ENCODE measurements around the gene KCNJ6. TPM values are rescaled to one million over a fixed set of nuclear protein-coding genes. Genes with fewer than 3 reads are reported as not detected.

The KCNJ6 gene
- total RNA-seq, 1 experiment from 2014 or later, result 1.2 TPM

DNA sequence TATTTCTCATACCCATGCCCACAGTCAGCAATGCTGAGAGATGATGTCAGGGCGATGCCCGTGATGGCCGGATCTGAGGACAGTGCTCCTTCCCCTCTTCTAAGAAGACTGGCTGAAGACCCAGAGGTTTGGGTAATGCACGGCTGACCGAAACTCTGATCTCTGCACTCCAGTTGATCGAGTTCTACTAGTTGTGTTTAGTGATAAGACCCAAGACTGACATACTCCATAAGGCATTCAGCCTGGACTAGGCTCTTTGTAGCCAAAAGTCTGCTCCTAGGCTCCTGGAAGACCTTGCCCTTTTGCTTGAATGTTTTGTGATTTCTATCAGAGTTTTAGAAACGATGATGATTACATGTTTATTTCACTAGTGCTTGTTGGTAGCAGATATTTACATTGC, 298.2 kb downstream of the KCNJ6 start:
- H3K9me3 Mint-ChIP-seq, result peaks cover 7 to 13% of the 10 kb centered on the region in 2 experiments
- no peak overlapping the region for H4K8ac ChIP-seq (replicated peaks; ENCODE audit: insufficient read length, low read depth, low read length)
- H3K4me3 Mint-ChIP-seq, result no peak overlapping the region
- H3K9me3 ChIP-seq (ENCODE audit: control insufficient read depth, low read depth, low read length), result no peaks in the 10 kb centered on the region
- no peak overlapping the region for H2BK20ac ChIP-seq (ENCODE audit: low read depth, low read length, poor library complexity, severe bottlenecking)
- H4K20me1 ChIP-seq (ENCODE audit: control insufficient read depth, insufficient read depth, insufficient read length), result no peaks in the 10 kb centered on the region
- H3K56ac ChIP-seq (ENCODE audit: insufficient read length, low read depth, low read length), result no peak overlapping the region
- DNase-seq, result no peak
- no peak overlapping the region for H4K5ac ChIP-seq (ENCODE audit: insufficient read length, low read depth, low read length)
- H2BK12ac ChIP-seq (ENCODE audit: insufficient read length, low read depth, low read length), result no peak overlapping the region
- no peaks in the 10 kb centered on the region for H3K4me1 ChIP-seq (ENCODE audit: insufficient read depth, low read length)
- H3K14ac ChIP-seq (ENCODE audit: insufficient read depth, low read length), result no peak overlapping the region
- no peaks in the 10 kb centered on the region for H3K27me3 ChIP-seq (ENCODE audit: insufficient read depth, low read length)
- no peak overlapping the region for H3K9ac ChIP-seq (ENCODE audit: extremely low read depth, insufficient read length, low read length)
- WGBS (ENCODE audit: extremely low coverage, insufficient read length, low lambda C conversion rate), result no CpG with 5 or more reads among the region's 7 CpGs
- no peak overlapping the region for H3K27ac ChIP-seq (ENCODE audit: insufficient read length, low read depth, low read length)
- H3K79me2 ChIP-seq (ENCODE audit: insufficient read depth, low read length), result no peaks in the 10 kb centered on the region
- H3K4me1 Mint-ChIP-seq, result peaks cover under 1 to 4% of the 10 kb centered on the region in 2 experiments; a peak in 3 of 4 replicates
- no peak overlapping the region for H2AFZ ChIP-seq (ENCODE audit: low read length)
- H3K36me3 Mint-ChIP-seq (ENCODE audit: insufficient read depth in 1 of 3, low read depth in 3 of 3), result peaks cover 0 to 10% (median 10%) of the 10 kb centered on the region in 3 experiments; a peak in 4 of 7 replicates
- H3T11ph ChIP-seq (ENCODE audit: low read length), result no peak overlapping the region
- no peak overlapping the region for H4K91ac ChIP-seq (ENCODE audit: insufficient read length, low read depth, low read length)
- no peak overlapping the region for H3K4ac ChIP-seq (ENCODE audit: low read depth, low read length)
- H3K79me1 ChIP-seq (ENCODE audit: insufficient read depth, low read depth, low read length, poor library complexity, severe bottlenecking), result no peaks in the 10 kb centered on the region
- no peak overlapping the region for H2BK120ac ChIP-seq (ENCODE audit: low read depth, low read length, poor library complexity, severe bottlenecking)
- H3K4me2 ChIP-seq (ENCODE audit: insufficient read depth, insufficient read length, low read length), result no peak overlapping the region
- TF ChIP-seq CTCF (conservative IDR thresholded peaks at IDR 0.05), result no peak
- H2BK15ac ChIP-seq (ENCODE audit: low read depth, low read length), result no peak overlapping the region
- no peak overlapping the region for H2AK5ac ChIP-seq (ENCODE audit: insufficient read length, low read length)
- H3K27me3 Mint-ChIP-seq (ENCODE audit: low read depth), result no peaks in the 10 kb centered on the region
- H2BK5ac ChIP-seq (ENCODE audit: insufficient read length, low read length), result no peak overlapping the region
- no peak overlapping the region for H3K18ac ChIP-seq (ENCODE audit: insufficient read length, low read depth, low read length)
- no peak overlapping the region for H3K27ac Mint-ChIP-seq
- H3K23me2 ChIP-seq (ENCODE audit: insufficient read length, low read depth, low read length, poor library complexity, severe bottlenecking), result no peaks in the 10 kb centered on the region
- H3K23ac ChIP-seq (ENCODE audit: insufficient read length, low read depth, low read length), result no peak overlapping the region

Measured in H9 (cell line).